HepG2 (cell line): Measurements from ENCODE around the gene DRAP1. TPM values are rescaled to one million over a fixed set of nuclear protein-coding genes. Genes with fewer than 3 reads are reported as not detected.
A peak's percentile ranks its signal among the peaks of the same experiment; 100 is the strongest.

Experiments
- BRCA1 ChIP-seq: sonication (generic); formaldehyde crosslinking; IDR thresholded peaks from 2 replicates; pipeline ENCODE4 v1.4.0; 2020; ENCODE audit warnings: missing genetic modification reagents
- CEBPB ChIP-seq: IDR thresholded peaks from 2 replicates; pipeline ENCODE4 v1.6.1; 2011; ENCODE audit warnings: low read depth, low read length, improper control_type of control experiment, borderline replicate concordance
- FLYWCH1 ChIP-seq: sonication (generic); formaldehyde crosslinking; IDR thresholded peaks from 2 replicates; pipeline ENCODE4 v1.8.1; 2023; ENCODE audit warnings: mild to moderate bottlenecking, missing genetic modification reagents
- FOXO1 ChIP-seq: sonication (generic); formaldehyde crosslinking; IDR thresholded peaks from 2 replicates; pipeline ENCODE4 v1.4.0; 2020; ENCODE audit warnings: missing genetic modification reagents
- MED13 ChIP-seq: sonication (generic); formaldehyde crosslinking; IDR thresholded peaks from 2 replicates; pipeline ENCODE4 v1.5.0; 2020; ENCODE audit warnings: missing genetic modification reagents
- NR2C2 ChIP-seq: sonication (generic); formaldehyde crosslinking; IDR thresholded peaks from 2 replicates; pipeline ENCODE4 v1.4.0; 2020; ENCODE audit warnings: missing genetic modification reagents, mild to moderate bottlenecking, moderate library complexity, borderline replicate concordance
- PAF1 ChIP-seq: IDR thresholded peaks from 2 replicates; pipeline ENCODE4 v1.6.1; 2016; ENCODE audit warnings: missing genetic modification reagents, missing compliant biosample characterization
- PLRG1 ChIP-seq: fragments of 450-650 bp; conservative IDR thresholded peaks from 2 replicates; pipeline ENCODE4 v1.6.1; 2016
- POLR2AphosphoS2 ChIP-seq: IDR thresholded peaks from 2 replicates; pipeline ENCODE4 v1.6.1; 2011; ENCODE audit warnings: low read depth, low read length, improper control_type of control experiment
- SIX4 ChIP-seq: sonication (generic); formaldehyde crosslinking; IDR thresholded peaks from 2 replicates; pipeline ENCODE4 v1.4.0; 2020; ENCODE audit warnings: missing genetic modification reagents
- ZBTB3 ChIP-seq: sonication (generic); formaldehyde crosslinking; IDR thresholded peaks from 2 replicates; pipeline ENCODE4 v1.4.0; 2020; ENCODE audit warnings: low read depth, mild to moderate bottlenecking, moderate library complexity, missing genetic modification reagents, borderline replicate concordance
- ZNF12 ChIP-seq: sonication (generic); formaldehyde crosslinking; IDR thresholded peaks from 2 replicates; pipeline ENCODE4 v1.5.0; 2020; ENCODE audit warnings: missing genetic modification reagents
- ZNF569 ChIP-seq: sonication (generic); formaldehyde crosslinking; IDR thresholded peaks from 2 replicates; pipeline ENCODE4 v1.5.0; 2020; ENCODE audit warnings: mild to moderate bottlenecking, missing genetic modification reagents, moderate library complexity, borderline replicate concordance
- polyA plus RNA-seq, 8 experiments: library from polyadenylated mRNA; depleted of rRNA in 3 of 8; stranded (reverse) in 7 of 8; unstranded in 1 of 8; fragments of >200 nt; fragmentation: Illumina TruSeq in 4 of 8; extraction: Trizol in 4 of 8; gene quantifications; 2 replicates each; pipeline versions ENCODE4 v1.2.1 to v1.2.3, GENCODE V29; 2011 to 2016; ENCODE audit warnings: low read depth in 4 of 8, missing spikeins in 1 of 8, mixed read lengths in 1 of 8; ENCODE audit not compliant: insufficient read depth in 1 of 8
- total RNA-seq, 5 experiments: library from RNA; depleted of rRNA; stranded (reverse); fragments of >200 nt; fragmentation: Illumina TruSeq; extraction: Trizol; gene quantifications; 2 replicates each; pipeline ENCODE4 v1.2.3, GENCODE V29; 2016; ENCODE audit warnings: low read depth in 1 of 5
- TF ChIP-seq, protein P1 (sequence below): sonication (generic); formaldehyde crosslinking; conservative IDR thresholded peaks from 2 replicates; pipeline ENCODE4 v1.4.0; 2020; ENCODE audit warnings: missing genetic modification reagents
- TF ChIP-seq, protein P2 (sequence below): sonication (generic); formaldehyde crosslinking; IDR thresholded peaks from 2 replicates; pipeline ENCODE4 v1.4.0; 2020; ENCODE audit warnings: missing genetic modification reagents
- TF ChIP-seq, protein P3 (sequence below): sonication (generic); formaldehyde crosslinking; IDR thresholded peaks from 2 replicates; pipeline ENCODE4 v1.5.0; 2020; ENCODE audit warnings: mild to moderate bottlenecking, missing genetic modification reagents

The DRAP1 gene
- total and polyA plus RNA-seq, 2 of the 13 experiments (the other 11 are each of a cell fraction or from before 2014, with no cell fraction given) = 46.8 to 52.3 TPM

DNA sequence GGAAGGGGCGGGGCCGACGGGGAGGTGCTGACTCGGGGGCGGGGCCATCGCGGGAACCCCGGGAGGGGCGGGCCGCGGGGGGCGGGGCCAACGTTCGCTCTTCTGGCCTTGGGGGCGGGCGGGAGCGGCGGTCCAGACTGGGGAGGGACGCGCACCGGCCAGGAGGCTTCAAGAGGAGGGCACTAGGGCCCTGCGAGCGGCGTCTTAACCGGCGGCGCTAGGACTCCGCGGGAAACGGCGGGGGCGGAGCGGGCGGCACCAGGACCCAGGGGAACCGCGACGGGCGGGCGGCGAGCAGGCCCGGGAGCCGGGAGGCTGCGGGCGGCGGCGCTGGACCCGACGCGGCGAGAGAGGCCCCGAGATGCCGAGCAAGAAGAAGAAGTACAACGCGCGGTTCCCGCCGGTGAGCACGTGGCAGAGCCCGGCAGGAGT is at the start of gene DRAP1 (continued):
- TF ChIP-seq, protein P1, sequence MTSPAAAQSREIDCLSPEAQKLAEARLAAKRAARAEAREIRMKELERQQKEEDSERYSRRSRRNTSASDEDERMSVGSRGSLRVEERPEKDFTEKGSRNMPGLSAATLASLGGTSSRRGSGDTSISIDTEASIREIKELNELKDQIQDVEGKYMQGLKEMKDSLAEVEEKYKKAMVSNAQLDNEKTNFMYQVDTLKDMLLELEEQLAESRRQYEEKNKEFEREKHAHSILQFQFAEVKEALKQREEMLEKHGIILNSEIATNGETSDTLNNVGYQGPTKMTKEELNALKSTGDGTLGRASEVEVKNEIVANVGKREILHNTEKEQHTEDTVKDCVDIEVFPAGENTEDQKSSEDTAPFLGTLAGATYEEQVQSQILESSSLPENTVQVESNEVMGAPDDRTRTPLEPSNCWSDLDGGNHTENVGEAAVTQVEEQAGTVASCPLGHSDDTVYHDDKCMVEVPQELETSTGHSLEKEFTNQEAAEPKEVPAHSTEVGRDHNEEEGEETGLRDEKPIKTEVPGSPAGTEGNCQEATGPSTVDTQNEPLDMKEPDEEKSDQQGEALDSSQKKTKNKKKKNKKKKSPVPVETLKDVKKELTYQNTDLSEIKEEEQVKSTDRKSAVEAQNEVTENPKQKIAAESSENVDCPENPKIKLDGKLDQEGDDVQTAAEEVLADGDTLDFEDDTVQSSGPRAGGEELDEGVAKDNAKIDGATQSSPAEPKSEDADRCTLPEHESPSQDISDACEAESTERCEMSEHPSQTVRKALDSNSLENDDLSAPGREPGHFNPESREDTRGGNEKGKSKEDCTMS (CRISPR knock-in tag) = no peak
- TF ChIP-seq SIX4 (peak; percentile 68; the same call in 1 of the 2 replicates), MED13 (CRISPR knock-in tag) (peak; percentile 74), PAF1 (no peak), POLR2AphosphoS2 (no peak), FLYWCH1 (CRISPR knock-in tag) (no peak), BRCA1 (CRISPR knock-in tag) (0 out of 2 replicates have a peak, but pooled peaks have one; percentile 37), PLRG1 (no peak), NR2C2 (CRISPR knock-in tag) (peak; percentile 63), ZNF569 (no peak), ZBTB3 (CRISPR knock-in tag) (peak; percentile 49; the same call in 1 of the 2 replicates), FOXO1 (CRISPR knock-in tag) (peak; percentile 82), CEBPB (no peak), ZNF12 (peak; percentile 42; the same call in 1 of the 2 replicates)
- TF ChIP-seq, protein P2, sequence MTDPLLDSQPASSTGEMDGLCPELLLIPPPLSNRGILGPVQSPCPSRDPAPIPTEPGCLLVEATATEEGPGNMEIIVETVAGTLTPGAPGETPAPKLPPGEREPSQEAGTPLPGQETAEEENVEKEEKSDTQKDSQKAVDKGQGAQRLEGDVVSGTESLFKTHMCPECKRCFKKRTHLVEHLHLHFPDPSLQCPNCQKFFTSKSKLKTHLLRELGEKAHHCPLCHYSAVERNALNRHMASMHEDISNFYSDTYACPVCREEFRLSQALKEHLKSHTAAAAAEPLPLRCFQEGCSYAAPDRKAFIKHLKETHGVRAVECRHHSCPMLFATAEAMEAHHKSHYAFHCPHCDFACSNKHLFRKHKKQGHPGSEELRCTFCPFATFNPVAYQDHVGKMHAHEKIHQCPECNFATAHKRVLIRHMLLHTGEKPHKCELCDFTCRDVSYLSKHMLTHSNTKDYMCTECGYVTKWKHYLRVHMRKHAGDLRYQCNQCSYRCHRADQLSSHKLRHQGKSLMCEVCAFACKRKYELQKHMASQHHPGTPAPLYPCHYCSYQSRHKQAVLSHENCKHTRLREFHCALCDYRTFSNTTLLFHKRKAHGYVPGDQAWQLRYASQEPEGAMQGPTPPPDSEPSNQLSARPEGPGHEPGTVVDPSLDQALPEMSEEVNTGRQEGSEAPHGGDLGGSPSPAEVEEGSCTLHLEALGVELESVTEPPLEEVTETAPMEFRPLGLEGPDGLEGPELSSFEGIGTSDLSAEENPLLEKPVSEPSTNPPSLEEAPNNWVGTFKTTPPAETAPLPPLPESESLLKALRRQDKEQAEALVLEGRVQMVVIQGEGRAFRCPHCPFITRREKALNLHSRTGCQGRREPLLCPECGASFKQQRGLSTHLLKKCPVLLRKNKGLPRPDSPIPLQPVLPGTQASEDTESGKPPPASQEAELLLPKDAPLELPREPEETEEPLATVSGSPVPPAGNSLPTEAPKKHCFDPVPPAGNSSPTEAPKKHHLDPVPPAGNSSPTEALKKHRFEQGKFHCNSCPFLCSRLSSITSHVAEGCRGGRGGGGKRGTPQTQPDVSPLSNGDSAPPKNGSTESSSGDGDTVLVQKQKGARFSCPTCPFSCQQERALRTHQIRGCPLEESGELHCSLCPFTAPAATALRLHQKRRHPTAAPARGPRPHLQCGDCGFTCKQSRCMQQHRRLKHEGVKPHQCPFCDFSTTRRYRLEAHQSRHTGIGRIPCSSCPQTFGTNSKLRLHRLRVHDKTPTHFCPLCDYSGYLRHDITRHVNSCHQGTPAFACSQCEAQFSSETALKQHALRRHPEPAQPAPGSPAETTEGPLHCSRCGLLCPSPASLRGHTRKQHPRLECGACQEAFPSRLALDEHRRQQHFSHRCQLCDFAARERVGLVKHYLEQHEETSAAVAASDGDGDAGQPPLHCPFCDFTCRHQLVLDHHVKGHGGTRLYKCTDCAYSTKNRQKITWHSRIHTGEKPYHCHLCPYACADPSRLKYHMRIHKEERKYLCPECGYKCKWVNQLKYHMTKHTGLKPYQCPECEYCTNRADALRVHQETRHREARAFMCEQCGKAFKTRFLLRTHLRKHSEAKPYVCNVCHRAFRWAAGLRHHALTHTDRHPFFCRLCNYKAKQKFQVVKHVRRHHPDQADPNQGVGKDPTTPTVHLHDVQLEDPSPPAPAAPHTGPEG (CRISPR knock-in tag) = peak; percentile 86
- TF ChIP-seq, protein P3, sequence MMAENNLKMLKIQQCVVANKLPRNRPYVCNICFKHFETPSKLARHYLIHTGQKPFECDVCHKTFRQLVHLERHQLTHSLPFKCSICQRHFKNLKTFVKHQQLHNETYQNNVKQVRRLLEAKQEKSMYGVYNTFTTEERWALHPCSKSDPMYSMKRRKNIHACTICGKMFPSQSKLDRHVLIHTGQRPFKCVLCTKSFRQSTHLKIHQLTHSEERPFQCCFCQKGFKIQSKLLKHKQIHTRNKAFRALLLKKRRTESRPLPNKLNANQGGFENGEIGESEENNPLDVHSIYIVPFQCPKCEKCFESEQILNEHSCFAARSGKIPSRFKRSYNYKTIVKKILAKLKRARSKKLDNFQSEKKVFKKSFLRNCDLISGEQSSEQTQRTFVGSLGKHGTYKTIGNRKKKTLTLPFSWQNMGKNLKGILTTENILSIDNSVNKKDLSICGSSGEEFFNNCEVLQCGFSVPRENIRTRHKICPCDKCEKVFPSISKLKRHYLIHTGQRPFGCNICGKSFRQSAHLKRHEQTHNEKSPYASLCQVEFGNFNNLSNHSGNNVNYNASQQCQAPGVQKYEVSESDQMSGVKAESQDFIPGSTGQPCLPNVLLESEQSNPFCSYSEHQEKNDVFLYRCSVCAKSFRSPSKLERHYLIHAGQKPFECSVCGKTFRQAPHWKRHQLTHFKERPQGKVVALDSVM = peak; percentile 64
